Anterior cingulate cortex (tissue), 58 donors: ENCODE measurements around the gene KCTD16.

Source experiments
- DNase-seq, 58 donors: peaks; one replicate each; lab custom pipeline; 2025; lab: John Stamatoyannopoulos, UW

Gene KCTD16

GRCh38 chr5:144318460-144318859, 147.8 kb downstream of the KCTD16 start:
- no peak for DNase-seq

- DNase-seq: no peak
Measured at GRCh38 chr5:144323181-144323580, 152.5 kb downstream of the KCTD16 start.

GRCh38 chr5:144325532-144325931, 154.9 kb downstream of the KCTD16 start:
- no peak for DNase-seq

GRCh38 chr5:144328494-144328893, 157.8 kb downstream of the KCTD16 start:
- DNase-seq: no peak

GRCh38 chr5:144328980-144329379, 158.3 kb downstream of the KCTD16 start:
- DNase-seq: no peak

GRCh38 chr5:144329681-144330080, 159.0 kb downstream of the KCTD16 start:
- no peak for DNase-seq

- no peak for DNase-seq
Measured at GRCh38 chr5:144331361-144331760, 160.7 kb downstream of the KCTD16 start.

GRCh38 chr5:144332265-144332664, 161.6 kb downstream of the KCTD16 start:
- DNase-seq: no peak

- DNase-seq: no peak
Measured at GRCh38 chr5:144333336-144333920, 162.8 kb downstream of the KCTD16 start.

GRCh38 chr5:144335561-144335960, 164.9 kb downstream of the KCTD16 start:
- DNase-seq: no peak

GRCh38 chr5:144336191-144336961, 165.7 kb downstream of the KCTD16 start:
- DNase-seq: peak in 36 of 58 donors; percentile 2 to 54 (median 10)

- DNase-seq: no peak
Measured at GRCh38 chr5:144352330-144352729, 181.7 kb downstream of the KCTD16 start.

- DNase-seq: no peak
Measured at GRCh38 chr5:144352732-144353317, 182.2 kb downstream of the KCTD16 start.

GRCh38 chr5:144356489-144356888, 185.8 kb downstream of the KCTD16 start:
- no peak for DNase-seq

- DNase-seq: no peak
Measured at GRCh38 chr5:144361406-144361805, 190.7 kb downstream of the KCTD16 start.

- DNase-seq: no peak
Measured at GRCh38 chr5:144365885-144366284, 195.2 kb downstream of the KCTD16 start.

- DNase-seq: no peak
Measured at GRCh38 chr5:144367991-144368390, 197.3 kb downstream of the KCTD16 start.

- no peak for DNase-seq
Measured at GRCh38 chr5:144368556-144368955, 197.9 kb downstream of the KCTD16 start.

- DNase-seq: peak in 8 of 58 donors; percentile 0 to 9 (median 2)
Measured at GRCh38 chr5:144369006-144369405, 198.3 kb downstream of the KCTD16 start.

- no peak for DNase-seq
Measured at GRCh38 chr5:144370273-144370672, 199.6 kb downstream of the KCTD16 start.

- no peak for DNase-seq
Measured at GRCh38 chr5:144374637-144375036, 204.0 kb downstream of the KCTD16 start.

- no peak for DNase-seq
Measured at GRCh38 chr5:144377207-144377606, 206.5 kb downstream of the KCTD16 start.
